ENCODE data around the gene SPATA17. TPM values are rescaled to one million over a fixed set of nuclear protein-coding genes. Genes with fewer than 3 reads are reported as not detected.

The SPATA17 gene
- polyA plus RNA-seq, 1 donor from 2014 or later = 3.1 TPM

DNA sequence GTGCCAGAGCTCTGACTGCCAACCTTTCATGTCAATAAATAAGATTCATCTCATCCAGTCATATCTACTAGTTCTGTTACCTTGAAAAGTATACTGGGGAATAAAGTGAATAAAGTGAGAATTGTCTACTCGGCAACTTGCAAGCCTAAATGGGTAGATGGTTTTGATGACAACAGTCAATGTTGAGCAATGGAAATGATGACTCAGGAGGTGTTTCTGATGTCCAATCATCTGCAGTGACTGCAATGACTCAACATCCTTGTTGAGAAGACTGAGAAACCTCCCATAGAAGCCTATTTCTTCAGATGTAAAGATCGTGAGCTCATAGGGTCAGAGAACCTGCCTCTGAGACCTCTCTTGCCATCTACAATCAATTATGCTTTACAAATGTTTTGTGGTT is 276.4 kb downstream of the SPATA17 start:
- Histone ChIP-seq H3K27me3 (ENCODE audit: insufficient read depth, low read depth, low read length) (no peaks in the 10 kb centered on the region), H3K9me2 (ENCODE audit: insufficient read depth, low read length) (no peaks in the 10 kb centered on the region), H3K36me3 (ENCODE audit: insufficient read depth, low read length) (no peaks in the 10 kb centered on the region), H2AFZ (ENCODE audit: low read depth, low read length) (no peak overlapping the region), H3K9ac (ENCODE audit: low read length) (no peak overlapping the region), H4K20me1 (ENCODE audit: insufficient read depth) (no peaks in the 10 kb centered on the region), H3F3A (ENCODE audit: insufficient read depth, low read length, poor library complexity, severe bottlenecking) (peaks cover 5% of the 10 kb centered on the region), H3K4me2 (ENCODE audit: low read length) (no peak overlapping the region), H3K27ac (ENCODE audit: low read length) (no peak overlapping the region), H3K4me3 (ENCODE audit: low read length) (no peak overlapping the region), H3K79me2 (replicated peaks; ENCODE audit: insufficient read depth, low read length) (no peaks in the 10 kb centered on the region), H3K9me3 (ENCODE audit: low read length) (no peaks in the 10 kb centered on the region)
- TF ChIP-seq, protein P1, sequence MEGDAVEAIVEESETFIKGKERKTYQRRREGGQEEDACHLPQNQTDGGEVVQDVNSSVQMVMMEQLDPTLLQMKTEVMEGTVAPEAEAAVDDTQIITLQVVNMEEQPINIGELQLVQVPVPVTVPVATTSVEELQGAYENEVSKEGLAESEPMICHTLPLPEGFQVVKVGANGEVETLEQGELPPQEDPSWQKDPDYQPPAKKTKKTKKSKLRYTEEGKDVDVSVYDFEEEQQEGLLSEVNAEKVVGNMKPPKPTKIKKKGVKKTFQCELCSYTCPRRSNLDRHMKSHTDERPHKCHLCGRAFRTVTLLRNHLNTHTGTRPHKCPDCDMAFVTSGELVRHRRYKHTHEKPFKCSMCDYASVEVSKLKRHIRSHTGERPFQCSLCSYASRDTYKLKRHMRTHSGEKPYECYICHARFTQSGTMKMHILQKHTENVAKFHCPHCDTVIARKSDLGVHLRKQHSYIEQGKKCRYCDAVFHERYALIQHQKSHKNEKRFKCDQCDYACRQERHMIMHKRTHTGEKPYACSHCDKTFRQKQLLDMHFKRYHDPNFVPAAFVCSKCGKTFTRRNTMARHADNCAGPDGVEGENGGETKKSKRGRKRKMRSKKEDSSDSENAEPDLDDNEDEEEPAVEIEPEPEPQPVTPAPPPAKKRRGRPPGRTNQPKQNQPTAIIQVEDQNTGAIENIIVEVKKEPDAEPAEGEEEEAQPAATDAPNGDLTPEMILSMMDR (IDR thresholded peaks at IDR 0.05; ENCODE audit: poor library complexity, severe bottlenecking) = no peak
- TF ChIP-seq MXI1 (conservative IDR thresholded peaks at IDR 0.05; ENCODE audit: poor library complexity, severe bottlenecking) (no peak), SMC3 (conservative IDR thresholded peaks at IDR 0.05; ENCODE audit: poor library complexity) (no peak), EZH2 (IDR thresholded peaks at IDR 0.05; ENCODE audit: borderline replicate concordance, insufficient read depth, low read length, poor library complexity, severe bottlenecking) (no peak), EP300 (conservative IDR thresholded peaks at IDR 0.05; ENCODE audit: poor library complexity, severe bottlenecking) (no peak), POLR2AphosphoS5 (IDR thresholded peaks at IDR 0.05) (no peak), TAF1 (IDR thresholded peaks at IDR 0.05; ENCODE audit: low read depth) (no peak)
- TF ChIP-seq, protein P2, sequence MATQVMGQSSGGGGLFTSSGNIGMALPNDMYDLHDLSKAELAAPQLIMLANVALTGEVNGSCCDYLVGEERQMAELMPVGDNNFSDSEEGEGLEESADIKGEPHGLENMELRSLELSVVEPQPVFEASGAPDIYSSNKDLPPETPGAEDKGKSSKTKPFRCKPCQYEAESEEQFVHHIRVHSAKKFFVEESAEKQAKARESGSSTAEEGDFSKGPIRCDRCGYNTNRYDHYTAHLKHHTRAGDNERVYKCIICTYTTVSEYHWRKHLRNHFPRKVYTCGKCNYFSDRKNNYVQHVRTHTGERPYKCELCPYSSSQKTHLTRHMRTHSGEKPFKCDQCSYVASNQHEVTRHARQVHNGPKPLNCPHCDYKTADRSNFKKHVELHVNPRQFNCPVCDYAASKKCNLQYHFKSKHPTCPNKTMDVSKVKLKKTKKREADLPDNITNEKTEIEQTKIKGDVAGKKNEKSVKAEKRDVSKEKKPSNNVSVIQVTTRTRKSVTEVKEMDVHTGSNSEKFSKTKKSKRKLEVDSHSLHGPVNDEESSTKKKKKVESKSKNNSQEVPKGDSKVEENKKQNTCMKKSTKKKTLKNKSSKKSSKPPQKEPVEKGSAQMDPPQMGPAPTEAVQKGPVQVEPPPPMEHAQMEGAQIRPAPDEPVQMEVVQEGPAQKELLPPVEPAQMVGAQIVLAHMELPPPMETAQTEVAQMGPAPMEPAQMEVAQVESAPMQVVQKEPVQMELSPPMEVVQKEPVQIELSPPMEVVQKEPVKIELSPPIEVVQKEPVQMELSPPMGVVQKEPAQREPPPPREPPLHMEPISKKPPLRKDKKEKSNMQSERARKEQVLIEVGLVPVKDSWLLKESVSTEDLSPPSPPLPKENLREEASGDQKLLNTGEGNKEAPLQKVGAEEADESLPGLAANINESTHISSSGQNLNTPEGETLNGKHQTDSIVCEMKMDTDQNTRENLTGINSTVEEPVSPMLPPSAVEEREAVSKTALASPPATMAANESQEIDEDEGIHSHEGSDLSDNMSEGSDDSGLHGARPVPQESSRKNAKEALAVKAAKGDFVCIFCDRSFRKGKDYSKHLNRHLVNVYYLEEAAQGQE (IDR thresholded peaks at IDR 0.05; ENCODE audit: borderline replicate concordance) = no peak

DNA sequence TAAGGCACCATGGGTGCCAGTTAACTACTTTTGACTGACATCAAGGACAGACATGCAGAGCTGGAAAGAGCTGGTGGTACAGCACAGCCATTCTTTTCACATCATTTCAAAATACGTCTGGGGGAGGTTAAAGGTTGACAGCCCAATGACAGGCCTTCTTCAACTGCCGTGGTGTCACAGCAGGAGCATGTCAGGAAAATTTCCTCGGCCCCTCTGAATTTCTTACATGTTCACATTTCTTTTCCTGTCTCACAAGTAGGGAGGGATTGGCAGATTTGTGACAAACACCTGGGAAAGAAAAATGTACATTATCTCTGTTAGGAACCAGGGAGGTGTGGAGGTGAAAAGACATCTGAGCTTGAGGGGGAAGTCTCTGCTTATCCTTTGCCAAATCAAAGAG is 279.1 kb downstream of the SPATA17 start:
- no peaks in the 10 kb centered on the region for H3K9me2 ChIP-seq (ENCODE audit: insufficient read depth, low read length)
- H3K36me3 ChIP-seq (ENCODE audit: insufficient read depth, low read length) = no peaks in the 10 kb centered on the region
- H3K27me3 ChIP-seq (ENCODE audit: insufficient read depth, low read depth, low read length) = no peaks in the 10 kb centered on the region
- H3K27ac ChIP-seq (ENCODE audit: low read length) = peak overlapping the region; percentile 21
- H3K4me2 ChIP-seq (ENCODE audit: low read length) = peak overlapping the region; percentile 40
- H3K4me3 ChIP-seq (ENCODE audit: low read length) = peak overlapping the region; percentile 48
- peaks cover 5% of the 10 kb centered on the region for H3F3A ChIP-seq (ENCODE audit: insufficient read depth, low read length, poor library complexity, severe bottlenecking)
- H3K9me3 ChIP-seq (ENCODE audit: low read length) = no peaks in the 10 kb centered on the region
- no peak overlapping the region for H3K9ac ChIP-seq (ENCODE audit: low read length)
- TF ChIP-seq, protein P1 (IDR thresholded peaks at IDR 0.05; ENCODE audit: poor library complexity, severe bottlenecking) = no peak
- no peak for TF ChIP-seq EZH2 (IDR thresholded peaks at IDR 0.05; ENCODE audit: borderline replicate concordance, insufficient read depth, low read length, poor library complexity, severe bottlenecking)
- TF ChIP-seq TAF1 (IDR thresholded peaks at IDR 0.05; ENCODE audit: low read depth) = no peak
- no peak for TF ChIP-seq SMC3 (conservative IDR thresholded peaks at IDR 0.05; ENCODE audit: poor library complexity)
- TF ChIP-seq, protein P2 (IDR thresholded peaks at IDR 0.05; ENCODE audit: borderline replicate concordance) = peak; percentile 79
- no peak for TF ChIP-seq RAD21 (conservative IDR thresholded peaks at IDR 0.05)
- no peak for TF ChIP-seq MXI1 (conservative IDR thresholded peaks at IDR 0.05; ENCODE audit: poor library complexity, severe bottlenecking)
- TF ChIP-seq EP300 (conservative IDR thresholded peaks at IDR 0.05; ENCODE audit: poor library complexity, severe bottlenecking) = peak; percentile 94
- TF ChIP-seq POLR2AphosphoS5 (IDR thresholded peaks at IDR 0.05) = peak; percentile 39
- H4K20me1 ChIP-seq (ENCODE audit: insufficient read depth) = no peaks in the 10 kb centered on the region
- H2AFZ ChIP-seq (ENCODE audit: low read depth, low read length) = no peak overlapping the region
- H3K79me2 ChIP-seq (replicated peaks; ENCODE audit: insufficient read depth, low read length) = no peaks in the 10 kb centered on the region

Data from neural cell (in vitro differentiated cells).